SK-N-SH treated with all-trans-retinoic acid at 6 μM for 48 hours (cell line): ENCODE measurements around the gene SH2D6.

ENCODE experiments used
- ATAC-seq: fragments of 200-7000 bp; cut with Tn5 transposase; 3 replicates; pipeline ENCODE4 v1.9.1; 2020; ENCODE audit warnings: mild to moderate bottlenecking, moderate library complexity
- ARNTL ChIP-seq: fragments of 450-650 bp; formaldehyde crosslinking; IDR thresholded peaks from 2 replicates; pipeline ENCODE4 v1.5.0; 2020; ENCODE audit warnings: low read depth, mild to moderate bottlenecking, moderate library complexity, borderline replicate concordance
- BACH2 ChIP-seq: fragments of 250-450 bp; sonication (Bioruptor Pico); IDR thresholded peaks from 2 replicates; pipeline ENCODE4 v1.9.0; 2021; ENCODE audit warnings: mild to moderate bottlenecking, borderline replicate concordance
- CREB5 ChIP-seq: fragments of 250-450 bp; sonication (Bioruptor Pico); IDR thresholded peaks from 2 replicates; pipeline ENCODE4 v1.5.1; 2020; ENCODE audit warnings: low read depth, mild to moderate bottlenecking, moderate library complexity
- CSDC2 ChIP-seq: fragments of 250-450 bp; sonication (Bioruptor Pico); IDR thresholded peaks from 2 replicates; pipeline ENCODE4 v1.5.0; 2020; ENCODE audit warnings: mild to moderate bottlenecking, moderate library complexity
- CSRNP3 ChIP-seq: fragments of 250-450 bp; sonication (Bioruptor Pico); IDR thresholded peaks from 2 replicates; pipeline ENCODE4 v1.5.1; 2021; ENCODE audit warnings: mild to moderate bottlenecking, moderate library complexity
- ESRRG ChIP-seq: fragments of 250-450 bp; sonication (Bioruptor Pico); IDR thresholded peaks from 2 replicates; pipeline ENCODE4 v1.6.1; 2021; ENCODE audit warnings: mild to moderate bottlenecking
- GLIS3 ChIP-seq: fragments of 250-450 bp; sonication (Bioruptor Pico); IDR thresholded peaks from 2 replicates; pipeline ENCODE4 v1.5.0; 2020; ENCODE audit warnings: mild to moderate bottlenecking, moderate library complexity
- ISL1 ChIP-seq: fragments of 250-450 bp; sonication (Bioruptor Pico); IDR thresholded peaks from 2 replicates; pipeline ENCODE4 v2.1.2; 2022; ENCODE audit warnings: mild to moderate bottlenecking, moderate library complexity
- OSR1 ChIP-seq: fragments of 250-450 bp; sonication (Bioruptor Pico); IDR thresholded peaks from 2 replicates; pipeline ENCODE4 v1.8.0; 2022; ENCODE audit warnings: moderate library complexity, mild to moderate bottlenecking, inconsistent platforms
- POU6F1 ChIP-seq: fragments of 250-450 bp; sonication (Bioruptor Pico); IDR thresholded peaks from 2 replicates; pipeline ENCODE4 v1.8.0; 2021; ENCODE audit warnings: low read depth, mild to moderate bottlenecking, moderate library complexity, borderline replicate concordance
- PPARA ChIP-seq: fragments of 250-450 bp; sonication (Bioruptor Pico); IDR thresholded peaks from 2 replicates; pipeline ENCODE4 v1.5.0; 2020; ENCODE audit warnings: mild to moderate bottlenecking, borderline replicate concordance
- SNAI2 ChIP-seq: fragments of 250-450 bp; sonication (Bioruptor Pico); IDR thresholded peaks from 2 replicates; pipeline ENCODE4 v1.5.0; 2020; ENCODE audit warnings: mild to moderate bottlenecking, moderate library complexity
- TCF4 ChIP-seq: fragments of 250-450 bp; sonication (Bioruptor Pico); IDR thresholded peaks from 2 replicates; pipeline ENCODE4 v1.8.0; 2021; ENCODE audit warnings: mild to moderate bottlenecking, moderate library complexity, borderline replicate concordance
- TOX ChIP-seq: fragments of 250-450 bp; sonication (Bioruptor Pico); IDR thresholded peaks from 2 replicates; pipeline ENCODE4 v1.8.0; 2021; ENCODE audit warnings: mild to moderate bottlenecking, moderate library complexity, borderline replicate concordance
- TSHZ2 ChIP-seq: fragments of 250-450 bp; sonication (Bioruptor Pico); IDR thresholded peaks from 2 replicates; pipeline ENCODE4 v1.5.0; 2020; ENCODE audit warnings: mild to moderate bottlenecking, moderate library complexity
- ZFP3 ChIP-seq: fragments of 250-450 bp; sonication (Bioruptor Pico); IDR thresholded peaks from 2 replicates; pipeline ENCODE4 v1.5.0; 2020; ENCODE audit warnings: mild to moderate bottlenecking, moderate library complexity
- ZNF565 ChIP-seq: fragments of 450-650 bp; formaldehyde crosslinking; conservative IDR thresholded peaks from 2 replicates; pipeline ENCODE4 v1.5.0; 2020; ENCODE audit warnings: low read depth, mild to moderate bottlenecking, moderate library complexity
- ZNF70 ChIP-seq: fragments of 450-650 bp; formaldehyde crosslinking; IDR thresholded peaks from 2 replicates; pipeline ENCODE4 v1.5.0; 2020; ENCODE audit warnings: mild to moderate bottlenecking, moderate library complexity

Gene SH2D6

GRCh38 chr2:85397925-85398331 lies 20.6 kb upstream of the SH2D6 start:
- ATAC-seq = no peak
- TF ChIP-seq PPARA (CRISPR knock-in tag) = no peak
- TF ChIP-seq POU6F1 = no peak
- TF ChIP-seq TOX (CRISPR knock-in tag) = no peak
- TF ChIP-seq ARNTL (CRISPR knock-in tag) = no peak
- TF ChIP-seq TSHZ2 (CRISPR knock-in tag) = no peak
- TF ChIP-seq ESRRG (CRISPR knock-in tag) = no peak
- no peak for TF ChIP-seq ZNF70 (CRISPR knock-in tag)

- TF ChIP-seq CREB5 (CRISPR knock-in tag) = no peak
- TF ChIP-seq BACH2 (CRISPR knock-in tag) = no peak
- no peak for ATAC-seq
Measured at GRCh38 chr2:85398426-85399182, 19.9 kb upstream of the SH2D6 start.

- TF ChIP-seq GLIS3 (CRISPR knock-in tag) (no peak), CSRNP3 (CRISPR knock-in tag) (no peak), ZNF565 (CRISPR knock-in tag) (no peak), CSDC2 (no peak), TCF4 (CRISPR knock-in tag) (no peak), CREB5 (CRISPR knock-in tag) (no peak), SNAI2 (CRISPR knock-in tag) (no peak), ZNF70 (CRISPR knock-in tag) (no peak), PPARA (CRISPR knock-in tag) (no peak), TSHZ2 (CRISPR knock-in tag) (no peak), POU6F1 (no peak), ISL1 (CRISPR knock-in tag) (no peak), OSR1 (CRISPR knock-in tag) (no peak), ZFP3 (CRISPR knock-in tag) (no peak), TOX (CRISPR knock-in tag) (no peak), ARNTL (CRISPR knock-in tag) (no peak)
- ATAC-seq = no peak
Measured at GRCh38 chr2:85399183-85399455, 19.4 kb upstream of the SH2D6 start.
